SJSA1 (cell line): ENCODE measurements around the gene ZC3H7A. TPM values are rescaled to one million over a fixed set of nuclear protein-coding genes. Genes with fewer than 3 reads are reported as not detected.
"Not testable (repeated sequence)": the region's sequence is repeated elsewhere in the genome, so short reads cannot be mapped to it uniquely, and the experiment has no call there.

Experiments used
- DNase-seq, 2 experiments: peaks; one replicate each; pipeline ENCODE4 v3.0.0-alpha.2; 2015 to 2020; ENCODE audit warnings: low spot score in 2 of 2, low read depth in 1 of 2
- H3K27ac ChIP-seq: fragments of 250-450 bp; sonication (Bioruptor Pico); 2 replicates; pipeline ENCODE4 v1.5.1; 2020; ENCODE audit warnings: mild to moderate bottlenecking, moderate library complexity
- H3K27me3 ChIP-seq: fragments of 250-450 bp; sonication (Bioruptor Pico); replicated peaks from 2 replicates; pipeline ENCODE4 v1.5.1; 2020; ENCODE audit warnings: mild to moderate bottlenecking, moderate library complexity
- H3K36me3 ChIP-seq: fragments of 250-450 bp; sonication (Bioruptor Pico); 2 replicates; pipeline ENCODE4 v1.5.1; 2020; ENCODE audit warnings: mild to moderate bottlenecking
- H3K4me1 ChIP-seq: fragments of 250-450 bp; sonication (Bioruptor Pico); replicated peaks from 2 replicates; pipeline ENCODE4 v1.6.1; 2021; ENCODE audit warnings: mild to moderate bottlenecking
- H3K4me3 ChIP-seq: fragments of 250-450 bp; sonication (Bioruptor Pico); 2 replicates; pipeline ENCODE4 v1.5.1; 2020; ENCODE audit warnings: mild to moderate bottlenecking
- H3K9me3 ChIP-seq: fragments of 250-450 bp; sonication (Bioruptor Pico); replicated peaks from 2 replicates; pipeline ENCODE4 v1.5.1; 2020; ENCODE audit warnings: mild to moderate bottlenecking
- total RNA-seq: library from RNA; depleted of rRNA; stranded (reverse); fragments of >200 nt; shearing (Covaris generic); gene quantifications from 2 replicates; pipeline ENCODE4 v1.2.3, GENCODE V29; 2014

The ZC3H7A gene
- total RNA-seq, 1 experiment from 2014 or later: 47.4 TPM

DNA sequence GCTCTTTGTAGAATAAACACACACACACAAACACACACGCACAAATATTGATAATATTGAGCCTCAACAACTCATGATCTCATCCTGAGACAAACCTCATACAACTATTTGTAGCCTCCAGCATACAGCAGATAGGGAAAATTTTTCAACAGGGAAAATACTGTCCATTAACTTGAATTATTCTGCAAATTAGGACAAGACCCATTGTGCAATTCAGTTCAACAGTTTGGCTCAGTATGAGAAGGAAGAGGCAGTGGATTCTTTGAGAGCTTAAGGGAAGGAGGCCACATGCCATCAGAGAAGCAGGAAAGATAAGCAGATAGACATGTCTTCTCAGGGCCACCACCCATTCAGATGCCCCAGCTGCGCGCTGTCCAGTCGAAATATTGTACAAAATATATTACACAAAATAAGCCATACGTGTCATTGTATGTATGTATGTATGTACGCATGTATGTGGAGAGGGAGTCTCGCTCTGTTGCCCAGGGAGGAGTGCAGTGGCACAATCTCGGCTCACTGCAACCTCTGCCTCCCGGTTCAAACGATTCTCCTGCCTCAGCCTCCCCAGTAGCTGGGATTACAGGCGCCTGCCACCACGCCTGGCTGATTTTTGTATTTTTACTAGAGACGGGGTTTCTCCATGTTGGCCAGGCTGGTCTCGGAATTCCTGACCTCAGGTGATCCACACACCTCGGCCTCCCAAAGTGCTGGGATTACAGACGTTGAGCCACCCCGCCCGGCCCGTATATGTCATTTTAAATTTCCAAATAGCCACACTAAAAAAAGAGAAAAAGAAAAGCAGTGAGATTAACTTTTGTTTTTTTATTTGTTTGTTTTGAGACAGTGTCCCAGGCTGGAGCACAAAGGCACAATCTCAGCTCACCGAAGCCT, 1.8 kb downstream of the ZC3H7A start:
- Histone ChIP-seq H3K27ac (no peak overlapping the region; the same call in 1 of the 2 replicates), H3K4me1 (peaks cover 68% of the 10 kb centered on the region), H3K4me3 (peak overlapping the region; percentile 77), H3K27me3 (no peaks in the 10 kb centered on the region), H3K9me3 (no peaks in the 10 kb centered on the region), H3K36me3 (peaks cover 60% of the 10 kb centered on the region)
- DNase-seq: no peak

DNA sequence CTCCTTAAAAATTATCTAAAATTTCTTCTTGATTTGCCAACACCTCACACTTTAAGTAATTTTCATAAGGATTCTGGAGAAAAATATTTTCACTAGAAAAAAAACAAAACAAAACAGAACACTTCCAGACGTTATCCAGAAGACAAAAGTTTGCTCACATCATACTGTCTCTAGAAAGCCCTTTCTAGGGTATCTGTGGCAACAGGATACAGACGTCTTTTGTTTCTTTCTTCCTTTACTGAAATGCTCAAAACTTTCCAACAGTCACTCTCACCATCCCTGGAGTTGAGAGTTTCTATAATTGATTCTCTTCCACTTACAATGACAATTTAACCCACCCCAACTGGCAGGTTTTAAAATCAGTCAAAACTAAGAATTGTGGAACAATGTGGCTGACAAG, 2.6 kb downstream of the ZC3H7A start:
- H3K4me1 ChIP-seq: peaks cover 66% of the 10 kb centered on the region
- H3K9me3 ChIP-seq: no peaks in the 10 kb centered on the region
- H3K4me3 ChIP-seq: no peak overlapping the region
- H3K27me3 ChIP-seq: no peaks in the 10 kb centered on the region
- H3K36me3 ChIP-seq: peaks cover 66% of the 10 kb centered on the region
- H3K27ac ChIP-seq: peak overlapping the region; percentile 8; the same call in 1 of the 2 replicates
- no peak for DNase-seq

DNA sequence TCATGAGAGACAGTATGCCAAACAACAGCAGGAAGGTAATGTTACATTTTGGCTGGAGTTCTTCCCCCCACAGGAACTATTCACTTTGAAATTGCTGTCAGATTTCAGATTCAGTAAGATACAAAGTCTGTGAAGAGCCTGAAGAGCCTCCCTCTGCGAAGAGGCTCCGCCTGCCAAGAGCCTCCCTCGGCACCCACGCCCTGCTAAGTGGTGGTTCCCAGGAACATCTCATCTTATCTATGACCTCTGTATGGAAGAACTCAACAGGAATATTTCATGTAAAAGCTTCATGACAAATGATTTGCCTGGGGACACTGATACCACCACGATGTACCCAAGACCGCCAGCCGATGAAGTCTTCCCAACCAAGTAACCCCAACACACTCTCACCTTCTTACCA, 3.2 kb downstream of the ZC3H7A start:
- DNase-seq: no peak
- Histone ChIP-seq H3K9me3 (no peaks in the 10 kb centered on the region), H3K36me3 (peaks cover 72% of the 10 kb centered on the region), H3K27ac (no peak overlapping the region), H3K4me3 (no peak overlapping the region), H3K4me1 (peaks cover 62% of the 10 kb centered on the region), H3K27me3 (no peaks in the 10 kb centered on the region)

DNA sequence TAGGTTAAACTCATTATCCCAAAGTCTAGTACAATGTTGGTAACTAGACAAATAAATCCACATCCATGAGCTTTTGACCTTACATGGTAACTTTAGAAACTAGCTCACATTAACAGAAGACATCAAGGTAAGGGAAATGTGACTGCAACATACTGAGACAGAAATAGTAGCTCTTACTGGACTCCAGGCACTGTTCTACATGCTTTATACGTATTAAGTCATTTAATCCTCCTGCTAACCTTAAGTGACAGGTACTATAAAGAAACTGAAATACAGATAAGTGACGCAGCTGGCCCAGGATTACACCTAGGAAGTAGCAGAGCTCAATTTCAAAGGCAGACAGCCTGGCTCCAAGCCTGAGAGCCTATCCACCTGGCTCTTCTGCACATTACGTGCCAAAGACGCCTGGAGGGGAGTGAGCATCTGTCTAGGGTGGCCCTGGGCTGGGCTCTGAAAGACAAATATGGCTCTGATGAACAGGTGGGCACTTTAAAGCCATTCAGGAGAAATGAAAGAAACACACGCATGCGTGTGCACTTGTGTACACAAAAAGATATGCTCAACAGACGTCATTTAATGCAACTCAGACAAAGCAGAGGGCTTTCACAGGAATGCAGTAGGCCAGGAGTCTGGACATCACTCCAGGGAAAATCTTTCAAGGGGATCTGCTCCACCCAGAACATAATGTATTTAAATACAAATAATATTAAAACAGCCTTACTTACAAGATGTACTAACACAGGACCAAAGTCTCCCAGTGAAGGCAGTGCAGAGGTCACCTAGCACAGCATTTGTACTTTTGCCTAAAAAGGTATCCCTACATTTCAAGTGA, 4.4 kb downstream of the ZC3H7A start:
- Histone ChIP-seq H3K9me3 (no peaks in the 10 kb centered on the region), H3K4me1 (peaks cover 51% of the 10 kb centered on the region), H3K4me3 (no peak overlapping the region), H3K27ac (no peak overlapping the region), H3K27me3 (no peaks in the 10 kb centered on the region), H3K36me3 (peaks cover 72% of the 10 kb centered on the region)
- DNase-seq: no peak

- no peak overlapping the region for H3K27ac ChIP-seq
These were observed 5.8 kb downstream of the ZC3H7A start for GRCh38 chr16:11791144-11791828.

DNA sequence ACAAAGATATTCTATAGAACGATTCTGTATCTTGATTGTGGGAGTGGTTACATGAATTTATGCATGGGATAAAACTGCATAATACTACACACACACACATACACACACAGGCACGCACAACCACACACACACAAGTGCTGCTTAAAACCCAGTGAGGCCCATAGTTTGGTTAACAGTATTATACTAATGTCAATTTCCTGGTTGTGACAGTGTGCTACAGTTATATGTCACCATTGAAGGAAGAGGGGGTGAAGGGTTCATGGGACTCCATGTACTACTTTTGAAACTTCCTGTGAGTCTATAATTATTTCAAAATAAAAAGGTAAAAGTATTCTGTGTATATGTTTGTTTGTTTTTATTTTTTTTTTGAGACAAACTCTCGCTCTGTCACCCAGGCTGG, 8.1 kb downstream of the ZC3H7A start:
- Histone ChIP-seq H3K4me3 (no peak overlapping the region), H3K27ac (no peak overlapping the region), H3K9me3 (no peaks in the 10 kb centered on the region), H3K36me3 (peaks cover 48% of the 10 kb centered on the region), H3K27me3 (no peaks in the 10 kb centered on the region), H3K4me1 (peaks cover 63% of the 10 kb centered on the region)
- DNase-seq: no peak

More at GRCh38 chr16:11791144-11791828, 5.8 kb downstream of the ZC3H7A start:
- Histone ChIP-seq H3K27me3 (no peaks in the 10 kb centered on the region), H3K4me1 (peaks cover 61% of the 10 kb centered on the region), H3K4me3 (no peak overlapping the region), H3K36me3 (peaks cover 71% of the 10 kb centered on the region), H3K9me3 (no peaks in the 10 kb centered on the region)
- DNase-seq: no peak

DNA sequence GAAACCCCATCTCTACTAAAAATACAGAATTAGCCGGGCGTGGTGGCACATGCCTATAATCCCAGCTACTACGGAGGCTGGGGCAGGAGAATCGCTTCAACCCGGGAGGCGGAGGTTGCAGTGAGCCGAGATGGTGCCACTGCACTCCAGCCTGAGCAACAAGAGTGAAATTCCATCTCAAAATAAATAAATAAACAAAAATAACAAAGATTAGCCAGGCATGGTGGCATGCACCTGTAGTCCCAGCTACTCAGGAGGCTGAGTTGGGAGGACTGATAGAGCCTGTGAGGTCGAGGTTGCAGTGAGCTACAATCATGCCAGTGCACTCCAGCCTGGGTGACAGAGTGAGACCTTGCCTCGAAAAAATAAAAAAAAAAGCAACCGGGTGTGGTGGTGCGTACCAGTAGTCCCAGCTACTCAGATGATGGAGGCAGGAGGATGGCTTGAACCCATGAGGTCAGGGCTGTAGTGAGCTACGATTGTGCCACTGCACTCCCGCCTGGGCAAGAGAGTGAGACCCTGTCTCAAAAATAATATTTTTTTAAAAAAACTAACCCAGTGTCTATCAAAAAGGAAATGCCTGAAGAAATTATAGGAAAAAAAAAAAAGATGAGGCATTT, 12.0 kb downstream of the ZC3H7A start:
- Histone ChIP-seq H3K4me1 (peaks cover 72% of the 10 kb centered on the region), H3K36me3 (peaks cover 36% of the 10 kb centered on the region), H3K27ac (peak overlapping the region; percentile 56; the same call in 1 of the 2 replicates)
- H3K4me3 ChIP-seq, H3K9me3 ChIP-seq, DNase-seq, H3K27me3 ChIP-seq: not testable (repeated sequence)

- peaks cover 36% of the 10 kb centered on the region for H3K36me3 ChIP-seq
- H3K27me3 ChIP-seq, DNase-seq, H3K4me3 ChIP-seq, H3K9me3 ChIP-seq: not testable (repeated sequence)
- H3K4me1 ChIP-seq: peaks cover 66% of the 10 kb centered on the region
- peak overlapping the region; percentile 89; the same call in 1 of the 2 replicates for H3K27ac ChIP-seq
These were observed 12.7 kb downstream of the ZC3H7A start for GRCh38 chr16:11784381-11784780.

DNA sequence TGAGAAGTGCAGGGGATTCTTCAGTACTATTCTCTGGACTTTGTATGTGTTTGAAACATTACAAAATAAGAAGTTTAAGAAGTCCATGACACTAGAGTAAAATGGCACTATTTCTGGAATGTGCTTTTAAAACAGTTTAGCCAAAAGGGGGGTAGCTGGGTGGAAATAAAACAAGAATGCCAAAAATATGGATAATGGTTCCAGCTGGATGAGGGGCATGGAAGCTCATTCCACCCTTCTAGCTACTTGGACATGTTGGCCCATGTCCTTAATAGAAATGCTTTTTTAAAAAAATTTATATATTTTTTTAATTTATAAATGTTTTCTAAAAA, 13.1 kb downstream of the ZC3H7A start:
- H3K36me3 ChIP-seq: peaks cover 36% of the 10 kb centered on the region
- peaks cover 65% of the 10 kb centered on the region for H3K4me1 ChIP-seq
- H3K4me3 ChIP-seq: no peak overlapping the region
- H3K9me3 ChIP-seq: no peaks in the 10 kb centered on the region
- no peak for DNase-seq
- peak overlapping the region; percentile 89 for H3K27ac ChIP-seq
- H3K27me3 ChIP-seq: no peaks in the 10 kb centered on the region

DNA sequence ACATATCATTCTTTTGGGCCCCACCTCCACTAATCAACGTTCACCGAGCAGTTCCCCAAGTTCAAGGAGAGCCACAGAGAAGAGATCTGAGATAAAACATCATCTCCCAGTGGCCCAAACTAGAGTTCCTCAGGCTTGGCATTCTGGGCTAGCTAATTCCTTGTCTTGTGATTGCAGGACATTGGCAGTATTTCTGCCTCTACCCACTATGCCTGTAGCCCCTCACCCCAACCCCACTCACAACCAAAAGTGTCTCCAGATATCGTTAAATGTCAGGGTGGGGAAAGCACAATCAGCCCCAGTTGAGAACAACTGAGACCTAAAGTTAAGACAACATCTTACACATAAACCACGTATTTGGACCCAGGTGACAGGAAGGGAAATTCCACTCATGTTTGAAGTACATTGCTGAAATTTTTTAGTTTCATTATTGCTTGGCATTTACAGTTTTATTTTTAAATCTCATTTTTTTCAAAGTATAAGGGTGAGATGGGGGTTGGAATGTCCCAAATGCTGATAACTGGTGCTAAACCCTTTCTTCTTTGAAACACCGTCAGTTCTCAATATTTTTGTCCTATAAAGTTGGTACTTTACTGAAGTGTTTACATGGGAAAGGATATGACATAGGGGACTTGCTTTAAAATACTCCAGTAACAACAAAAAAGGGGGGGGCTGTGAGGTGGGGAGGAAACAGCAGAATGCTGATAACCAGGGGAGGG, 13.6 kb downstream of the ZC3H7A start:
- peaks cover 38% of the 10 kb centered on the region for H3K36me3 ChIP-seq
- peak in 1 of 2 experiments; percentile 78 for DNase-seq
- H3K27me3 ChIP-seq: no peaks in the 10 kb centered on the region
- H3K4me3 ChIP-seq: 0 out of 2 replicates have a peak overlapping the region, but pooled peaks have one; percentile 1
- H3K27ac ChIP-seq: peak overlapping the region; percentile 89
- H3K4me1 ChIP-seq: peaks cover 65% of the 10 kb centered on the region
- no peaks in the 10 kb centered on the region for H3K9me3 ChIP-seq

- no peaks in the 10 kb centered on the region for H3K9me3 ChIP-seq
- DNase-seq: no peak
- peaks cover 51% of the 10 kb centered on the region for H3K36me3 ChIP-seq
- peaks cover 56% of the 10 kb centered on the region for H3K4me1 ChIP-seq
- no peak overlapping the region for H3K4me3 ChIP-seq
- H3K27ac ChIP-seq: peak overlapping the region; percentile 89
- no peaks in the 10 kb centered on the region for H3K27me3 ChIP-seq
These were observed 15.3 kb downstream of the ZC3H7A start for GRCh38 chr16:11781773-11782172.

- Histone ChIP-seq H3K4me3 (no peak overlapping the region), H3K9me3 (no peaks in the 10 kb centered on the region), H3K4me1 (peaks cover 50% of the 10 kb centered on the region), H3K27me3 (no peaks in the 10 kb centered on the region), H3K27ac (no peak overlapping the region; the same call in 1 of the 2 replicates), H3K36me3 (peaks cover 57% of the 10 kb centered on the region)
- no peak for DNase-seq
These were observed 15.9 kb downstream of the ZC3H7A start for GRCh38 chr16:11780991-11781680.
